H1 (cell line): ENCODE data around the gene FAM13C. TPM values are rescaled to one million over a fixed set of nuclear protein-coding genes. Genes with fewer than 3 reads are reported as not detected.

Experiments used
- CTCF ChIA-PET: fragments of 300-600 bp; sonication (Branson Sonifier 250); formaldehyde crosslinking; loops from one replicate; lab custom pipeline; 2021; ENCODE audit not compliant: partially characterized antibody; lab: Charles Lee
- POLR2A ChIA-PET: fragments of 300-600 bp; sonication (Branson Sonifier 250); formaldehyde crosslinking; loops from one replicate; lab custom pipeline; 2021; ENCODE audit warnings: inconsistent platforms; ENCODE audit not compliant: partially characterized antibody; lab: Charles Lee
- DNase-seq, 2 experiments: peaks; one replicate each; pipeline versions ENCODE4 v3.0.0 to v3.0.0-alpha.2; 2010 to 2022; ENCODE audit warnings: low spot score in 2 of 2, low read depth in 1 of 2, mixed read lengths in 1 of 2
- FAIRE-seq: peaks from 2 replicates; lab custom pipeline; 2011; peaks lifted over from hg19 to GRCh38; lab: Jason Lieb, UNC
- H2AFZ ChIP-seq: 2 replicates; pipeline ENCODE4 v1.8.1; 2012; ENCODE audit warnings: low read length, inconsistent platforms
- H2AK5ac ChIP-seq: 2 replicates; pipeline ENCODE4 v1.6.1; 2013; ENCODE audit warnings: low read depth, low read length
- H2BK120ac ChIP-seq: replicated peaks from 2 replicates; pipeline ENCODE3; 2013; ENCODE audit warnings: low read depth, low read length, inconsistent platforms
- H2BK12ac ChIP-seq: 2 replicates; pipeline ENCODE4 v1.6.1; 2013; ENCODE audit warnings: low read depth, low read length
- H2BK15ac ChIP-seq: 2 replicates; pipeline ENCODE4 v1.6.1; 2013; ENCODE audit warnings: low read length
- H2BK20ac ChIP-seq: 2 replicates; pipeline ENCODE4 v1.6.1; 2013; ENCODE audit warnings: low read length
- H2BK5ac ChIP-seq: 2 replicates; pipeline ENCODE4 v1.6.1; 2013; ENCODE audit warnings: low read depth, low read length
- H3K14ac ChIP-seq: 2 replicates; pipeline ENCODE4 v1.6.1; 2013; ENCODE audit warnings: inconsistent platforms; ENCODE audit not compliant: insufficient read length
- H3K18ac ChIP-seq: 2 replicates; pipeline ENCODE4 v1.6.1; 2013; ENCODE audit warnings: low read length; ENCODE audit errors: extremely low read depth
- H3K23ac ChIP-seq: 2 replicates; pipeline ENCODE4 v1.6.1; 2013; ENCODE audit warnings: inconsistent platforms; ENCODE audit not compliant: insufficient read length
- H3K23me2 ChIP-seq: 2 replicates; pipeline ENCODE4 v1.6.1; 2013; ENCODE audit warnings: low read depth, low read length
- H3K27ac ChIP-seq: 2 replicates; pipeline ENCODE4 v1.6.1; 2011; ENCODE audit warnings: low read depth, low read length, inconsistent platforms
- H3K27me3 ChIP-seq, 4 experiments: replicated peaks in 1 of 4; 1 replicate in 1 of 4; 2 replicates in 3 of 4; pipeline versions ENCODE4 v1.6.1 to v1.8.1; 2011 to 2013; ENCODE audit warnings: low read length in 3 of 4, mild to moderate bottlenecking in 3 of 4, inconsistent platforms in 2 of 4, mixed read lengths in 2 of 4, moderate library complexity in 1 of 4; ENCODE audit not compliant: control insufficient read depth in 3 of 4, insufficient read depth in 3 of 4; ENCODE audit errors: extremely low read depth in 1 of 4
- H3K36me3 ChIP-seq, 4 experiments: 2 replicates each; pipeline versions ENCODE4 v1.6.1 to v1.8.1; 2011 to 2013; ENCODE audit warnings: mild to moderate bottlenecking in 4 of 4, low read length in 3 of 4, moderate library complexity in 2 of 4, control low read depth in 1 of 4, inconsistent platforms in 1 of 4; ENCODE audit not compliant: insufficient read depth in 4 of 4, control insufficient read depth in 2 of 4
- H3K4ac ChIP-seq: replicated peaks from 2 replicates; pipeline ENCODE3; 2013; ENCODE audit warnings: low read length, low read depth, mixed read lengths, inconsistent platforms; ENCODE audit not compliant: insufficient read length
- H3K4me1 ChIP-seq, 4 experiments: replicated peaks in 1 of 4; 1 replicate in 1 of 4; 2 replicates in 3 of 4; pipeline versions ENCODE4 v1.6.1 to v1.8.1; 2011 to 2013; ENCODE audit warnings: low read length in 3 of 4, inconsistent platforms in 2 of 4, mixed read lengths in 1 of 4; ENCODE audit not compliant: insufficient read depth in 4 of 4, control insufficient read depth in 3 of 4
- H3K4me2 ChIP-seq, 2 experiments: 2 replicates each; pipeline versions ENCODE4 v1.6.1 to v1.8.1; 2011 to 2013; ENCODE audit warnings: low read depth in 2 of 2, low read length in 2 of 2, control low read depth in 1 of 2, inconsistent platforms in 1 of 2, mild to moderate bottlenecking in 1 of 2; ENCODE audit not compliant: insufficient read depth in 1 of 2
- H3K4me3 ChIP-seq, 4 experiments: fragments of 200-600, 300-600 bp in 1 of 4; sonication (generic), shearing (Covaris generic), sonication (Bioruptor Twin) in 1 of 4; 2 replicates each; pipeline versions ENCODE4 v1.5.1 to v1.8.1; 2011 to 2016; ENCODE audit warnings: low read length in 4 of 4, low read depth in 3 of 4, control low read depth in 2 of 4, inconsistent platforms in 2 of 4, mild to moderate bottlenecking in 2 of 4, mixed read lengths in 1 of 4, moderate library complexity in 1 of 4; ENCODE audit not compliant: insufficient read depth in 2 of 4; ENCODE audit errors: extremely low read depth in 1 of 4
- H3K56ac ChIP-seq: replicated peaks from 2 replicates; pipeline ENCODE3; 2013; ENCODE audit warnings: low read depth, mild to moderate bottlenecking, mixed read lengths, low read length, inconsistent platforms; ENCODE audit not compliant: insufficient read length
- H3K79me1 ChIP-seq: 2 replicates; pipeline ENCODE4 v1.6.1; 2013; ENCODE audit warnings: low read depth, low read length, control low read depth
- H3K79me2 ChIP-seq, 2 experiments: 2 replicates each; pipeline versions ENCODE4 v1.6.1 to v1.8.1; 2012 to 2013; ENCODE audit warnings: low read length in 2 of 2, mild to moderate bottlenecking in 2 of 2, inconsistent platforms in 1 of 2; ENCODE audit not compliant: insufficient read depth in 2 of 2, control insufficient read depth in 1 of 2
- H3K9ac ChIP-seq, 4 experiments: replicated peaks in 1 of 4; 1 replicate in 1 of 4; 2 replicates in 3 of 4; pipeline versions ENCODE4 v1.6.1 to v1.8.1; 2011 to 2013; ENCODE audit warnings: low read depth in 3 of 4, low read length in 3 of 4, control low read depth in 2 of 4, mild to moderate bottlenecking in 2 of 4, moderate library complexity in 2 of 4, inconsistent platforms in 1 of 4; ENCODE audit errors: extremely low read depth in 1 of 4
- H3K9me3 ChIP-seq, 2 experiments: 2 replicates each; pipeline versions ENCODE4 v1.6.1 to v1.8.1; 2012 to 2013; ENCODE audit warnings: mild to moderate bottlenecking in 2 of 2, moderate library complexity in 2 of 2, control low read depth in 1 of 2, inconsistent platforms in 1 of 2, low read depth in 1 of 2, low read length in 1 of 2, mixed read lengths in 1 of 2; ENCODE audit not compliant: insufficient read depth in 2 of 2
- H4K20me1 ChIP-seq, 2 experiments: replicated peaks in 1 of 2; 2 replicates each; pipeline versions ENCODE3 to v1.8.1; 2011 to 2013; ENCODE audit warnings: inconsistent platforms in 2 of 2, low read length in 2 of 2, mild to moderate bottlenecking in 1 of 2; ENCODE audit not compliant: insufficient read depth in 2 of 2, control insufficient read depth in 1 of 2
- H4K5ac ChIP-seq: 2 replicates; pipeline ENCODE4 v1.6.1; 2013; ENCODE audit warnings: low read length, low read depth, mixed read lengths, inconsistent platforms; ENCODE audit not compliant: insufficient read length
- H4K8ac ChIP-seq: 2 replicates; pipeline ENCODE4 v1.8.0; 2013; ENCODE audit warnings: mild to moderate bottlenecking, moderate library complexity, low read length, inconsistent platforms; ENCODE audit not compliant: insufficient read depth; ENCODE audit errors: extremely low read depth
- H4K91ac ChIP-seq: replicated peaks from 2 replicates; pipeline ENCODE3; 2013; ENCODE audit warnings: low read length, mixed read lengths, inconsistent platforms; ENCODE audit not compliant: insufficient read length
- HDAC2 ChIP-seq, 2 experiments: fragments of 300-600 bp in 1 of 2; sonication (generic) in 1 of 2; IDR thresholded peaks; 2 replicates each; pipeline ENCODE4 v1.6.1; 2011 to 2012; ENCODE audit warnings: low read depth in 2 of 2, low read length in 2 of 2, mild to moderate bottlenecking in 2 of 2, moderate library complexity in 2 of 2, borderline replicate concordance in 1 of 2, inconsistent platforms in 1 of 2
- KDM4A ChIP-seq: IDR thresholded peaks from one replicate; pipeline ENCODE4 v1.7.1; 2012; ENCODE audit warnings: low read depth, mild to moderate bottlenecking, moderate library complexity, low read length, inconsistent platforms; ENCODE audit not compliant: severe bottlenecking
- RBBP5 ChIP-seq: IDR thresholded peaks from 2 replicates; pipeline ENCODE4 v1.7.1; 2012; ENCODE audit warnings: low read depth, mild to moderate bottlenecking, inconsistent platforms, low read length, moderate library complexity, borderline replicate concordance
- SIX5 ChIP-seq: IDR thresholded peaks from 2 replicates; pipeline ENCODE4 v1.6.1; 2011; ENCODE audit warnings: mild to moderate bottlenecking, low read depth, low read length
- SP4 ChIP-seq: IDR thresholded peaks from 2 replicates; pipeline ENCODE4 v1.6.1; 2012; ENCODE audit warnings: low read length, inconsistent platforms
- WGBS, 2 experiments: shearing (Covaris generic) in 1 of 2; methylation state at CpG; one replicate each; pipeline versions ENCODE4 v1.1.6 to v1.1.7; 2013 to 2015; ENCODE audit warnings: low lambda C conversion rate in 2 of 2, mixed read lengths in 2 of 2, inconsistent platforms in 1 of 2, low coverage in 1 of 2, missing lambda C conversion rate in 1 of 2; ENCODE audit not compliant: insufficient replicate concordance in 2 of 2, insufficient coverage in 1 of 2, insufficient read length in 1 of 2; ENCODE audit errors: extremely low coverage in 1 of 2, missing lambda C conversion rate in 1 of 2; 5-methylcytosine and 5-hydroxymethylcytosine counted together
- polyA plus RNA-seq, 7 experiments: library from polyadenylated mRNA; depleted of rRNA in 3 of 7; stranded (reverse) in 5 of 7; unstranded in 2 of 7; fragments of >200 nt in 5 of 7; fragments of 200-250 nt in 2 of 7; gene quantifications; 1 replicate in 5 of 7; 2 replicates in 1 of 7; 4 replicates in 1 of 7; pipeline versions ENCODE4 v1.2.1 to v1.2.3, GENCODE V29; 2011 to 2013; ENCODE audit warnings: missing spikeins in 2 of 7, mixed read lengths in 2 of 7
- total RNA-seq: library from RNA; stranded (reverse); fragmentation: NEBNext Ultra II Directional; extraction: Animal tissue kit (Norgen Biotek cat#: 25700); gene quantifications from 2 replicates; pipeline ENCODE4 v1.2.1, GENCODE V29; 2021

Gene FAM13C
- total and polyA plus RNA-seq, 2 of the 8 experiments (the other 6 are each of a cell fraction or from before 2014, with no cell fraction given), result 0.56 to 0.62 TPM

- H2BK12ac ChIP-seq, result no peak overlapping the region
- DNase-seq (no peak), FAIRE-seq (no peak)
- H3K4me3 ChIP-seq, result no peak overlapping the region
- H3K4me1 ChIP-seq, result no peaks in the 10 kb centered on the region
- H4K20me1 ChIP-seq, result no peaks in the 10 kb centered on the region
- H3K18ac ChIP-seq, result no peak overlapping the region
- H3K14ac ChIP-seq, result no peak overlapping the region
- no peak overlapping the region for H3K4me2 ChIP-seq
- ChIA-PET CTCF (interaction anchor here (1.1 to 2.0 kb wide), 2 partner anchors 12 to 166 kb away, joined by 3 to 4 read pairs; no protein-coding TSS in a partner anchor), POLR2A (no interaction called here)
- no peak overlapping the region for H3K9ac ChIP-seq
- no peak overlapping the region for H3K27ac ChIP-seq
- no peak overlapping the region for H4K5ac ChIP-seq
- no peak overlapping the region for H4K8ac ChIP-seq
- TF ChIP-seq RBBP5 (no peak), SIX5 (no peak), HDAC2 (IDR thresholded peaks at IDR 0.05; ENCODE audit: borderline replicate concordance in 1 of 2, low read depth in 2 of 2, low read length in 2 of 2) (no peak), KDM4A (no peak), SP4 (no peak)
- H2BK120ac ChIP-seq, result no peak overlapping the region
- no peak overlapping the region for H2BK5ac ChIP-seq
- H3K23me2 ChIP-seq, result no peaks in the 10 kb centered on the region
- H2BK15ac ChIP-seq, result no peak overlapping the region
- WGBS, 2 experiments, result 88% methylated on average over 1 of the region's 1 CpG; no CpG with 5 or more reads in 1 of the 2 experiments
- H2BK20ac ChIP-seq, result no peak overlapping the region
- no peaks in the 10 kb centered on the region for H3K79me2 ChIP-seq
- H2AK5ac ChIP-seq, result no peak overlapping the region
- H3K79me1 ChIP-seq, result no peaks in the 10 kb centered on the region
- no peak overlapping the region for H3K56ac ChIP-seq
- no peaks in the 10 kb centered on the region for H3K36me3 ChIP-seq
- H3K4ac ChIP-seq, result no peak overlapping the region
- peaks cover 4 to 18% (median 6%) of the 10 kb centered on the region in 4 experiments; a peak in 5 of 7 replicates for H3K27me3 ChIP-seq
- peaks cover 0 to 2% of the 10 kb centered on the region in 2 experiments; a peak in 2 of 4 replicates for H3K9me3 ChIP-seq
- no peak overlapping the region for H4K91ac ChIP-seq
- no peak overlapping the region for H2AFZ ChIP-seq
- H3K23ac ChIP-seq, result no peak overlapping the region
Measured at GRCh38 chr10:59342000-59342399, 20.3 kb downstream of the FAM13C start.
